Fibroblast of pulmonary artery (primary cell): Measurements from ENCODE around the gene TSKU.

Source experiments
- DNase-seq: peaks from one replicate; pipeline ENCODE4 v3.0.0-alpha.2; 2010; ENCODE audit warnings: low read depth
- H3K4me3 ChIP-seq: replicated peaks from 2 replicates; pipeline ENCODE4 v1.5.1; 2011; ENCODE audit warnings: low read depth, mild to moderate bottlenecking, control low read depth, low read length, moderate library complexity
- TF ChIP-seq, protein P1 (sequence below): IDR thresholded peaks from 2 replicates; pipeline ENCODE4 v1.5.1; 2011; ENCODE audit warnings: mild to moderate bottlenecking, control low read depth, low read length, inconsistent platforms; ENCODE audit errors: missing control alignments

The TSKU gene

DNA sequence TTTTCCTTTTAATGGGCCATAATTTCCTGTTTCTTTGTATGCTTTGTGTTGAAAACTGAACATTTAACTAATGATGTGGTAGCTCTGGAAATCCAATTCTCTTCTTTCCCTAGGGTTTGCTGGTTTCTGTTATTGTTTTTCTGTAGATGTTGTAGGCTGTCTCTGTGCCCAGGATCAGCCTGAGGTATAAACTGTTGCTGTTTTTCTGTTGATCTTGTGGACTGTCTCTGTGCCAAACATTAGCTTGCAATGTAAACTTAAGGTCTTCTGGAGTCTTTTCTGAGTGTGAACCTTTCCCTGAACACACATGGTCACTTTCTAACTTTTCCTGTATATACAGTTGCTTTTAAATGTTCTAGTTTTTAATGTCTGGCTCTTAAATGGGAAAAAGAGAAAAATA, 5.9 kb upstream of the TSKU start:
- H3K4me3 ChIP-seq: no peak overlapping the region
- TF ChIP-seq, protein P1, sequence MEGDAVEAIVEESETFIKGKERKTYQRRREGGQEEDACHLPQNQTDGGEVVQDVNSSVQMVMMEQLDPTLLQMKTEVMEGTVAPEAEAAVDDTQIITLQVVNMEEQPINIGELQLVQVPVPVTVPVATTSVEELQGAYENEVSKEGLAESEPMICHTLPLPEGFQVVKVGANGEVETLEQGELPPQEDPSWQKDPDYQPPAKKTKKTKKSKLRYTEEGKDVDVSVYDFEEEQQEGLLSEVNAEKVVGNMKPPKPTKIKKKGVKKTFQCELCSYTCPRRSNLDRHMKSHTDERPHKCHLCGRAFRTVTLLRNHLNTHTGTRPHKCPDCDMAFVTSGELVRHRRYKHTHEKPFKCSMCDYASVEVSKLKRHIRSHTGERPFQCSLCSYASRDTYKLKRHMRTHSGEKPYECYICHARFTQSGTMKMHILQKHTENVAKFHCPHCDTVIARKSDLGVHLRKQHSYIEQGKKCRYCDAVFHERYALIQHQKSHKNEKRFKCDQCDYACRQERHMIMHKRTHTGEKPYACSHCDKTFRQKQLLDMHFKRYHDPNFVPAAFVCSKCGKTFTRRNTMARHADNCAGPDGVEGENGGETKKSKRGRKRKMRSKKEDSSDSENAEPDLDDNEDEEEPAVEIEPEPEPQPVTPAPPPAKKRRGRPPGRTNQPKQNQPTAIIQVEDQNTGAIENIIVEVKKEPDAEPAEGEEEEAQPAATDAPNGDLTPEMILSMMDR: no peak
- no peak for DNase-seq

DNA sequence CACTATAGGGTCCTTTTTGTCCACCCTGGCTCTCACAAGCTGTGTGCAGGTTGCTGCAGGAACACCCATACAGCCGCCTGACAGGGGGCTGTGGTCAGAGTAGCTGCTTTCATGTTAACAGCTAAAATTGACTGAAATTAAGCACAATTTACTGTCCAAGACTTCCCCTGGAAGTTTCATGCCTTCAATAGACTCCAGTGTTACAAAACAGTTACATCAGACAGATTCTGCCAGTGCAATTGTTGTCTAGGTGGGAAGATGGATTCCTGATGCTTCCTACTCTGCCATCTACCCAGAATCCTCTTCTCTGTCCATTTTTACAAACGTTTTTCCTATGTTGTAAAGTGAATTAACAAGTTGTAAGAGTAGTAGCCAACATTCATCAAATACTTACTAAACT, 5.3 kb upstream of the TSKU start:
- TF ChIP-seq, protein P1: no peak
- no peak overlapping the region for H3K4me3 ChIP-seq
- DNase-seq: no peak

DNA sequence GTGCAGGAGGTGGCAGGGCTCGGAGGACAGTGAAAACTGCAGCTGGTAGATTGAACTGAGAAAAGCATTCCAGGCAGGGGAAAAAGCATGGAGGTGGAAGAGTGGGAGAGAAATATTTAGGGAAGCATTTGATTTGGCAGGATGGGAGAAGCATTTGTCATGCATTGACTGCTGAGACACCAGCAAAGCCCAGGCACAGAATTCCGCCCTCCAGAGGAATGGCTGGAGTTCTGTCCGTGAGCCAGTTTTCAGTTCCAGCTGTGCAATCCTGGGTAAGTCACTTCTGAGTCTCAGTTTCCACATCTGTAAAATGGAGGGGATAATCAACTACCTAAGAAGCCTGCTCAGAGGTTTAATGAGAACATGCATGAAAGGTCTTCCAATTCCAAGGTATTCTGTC, 4.3 kb upstream of the TSKU start:
- TF ChIP-seq, protein P1: no peak
- no peak overlapping the region for H3K4me3 ChIP-seq
- DNase-seq: no peak

DNA sequence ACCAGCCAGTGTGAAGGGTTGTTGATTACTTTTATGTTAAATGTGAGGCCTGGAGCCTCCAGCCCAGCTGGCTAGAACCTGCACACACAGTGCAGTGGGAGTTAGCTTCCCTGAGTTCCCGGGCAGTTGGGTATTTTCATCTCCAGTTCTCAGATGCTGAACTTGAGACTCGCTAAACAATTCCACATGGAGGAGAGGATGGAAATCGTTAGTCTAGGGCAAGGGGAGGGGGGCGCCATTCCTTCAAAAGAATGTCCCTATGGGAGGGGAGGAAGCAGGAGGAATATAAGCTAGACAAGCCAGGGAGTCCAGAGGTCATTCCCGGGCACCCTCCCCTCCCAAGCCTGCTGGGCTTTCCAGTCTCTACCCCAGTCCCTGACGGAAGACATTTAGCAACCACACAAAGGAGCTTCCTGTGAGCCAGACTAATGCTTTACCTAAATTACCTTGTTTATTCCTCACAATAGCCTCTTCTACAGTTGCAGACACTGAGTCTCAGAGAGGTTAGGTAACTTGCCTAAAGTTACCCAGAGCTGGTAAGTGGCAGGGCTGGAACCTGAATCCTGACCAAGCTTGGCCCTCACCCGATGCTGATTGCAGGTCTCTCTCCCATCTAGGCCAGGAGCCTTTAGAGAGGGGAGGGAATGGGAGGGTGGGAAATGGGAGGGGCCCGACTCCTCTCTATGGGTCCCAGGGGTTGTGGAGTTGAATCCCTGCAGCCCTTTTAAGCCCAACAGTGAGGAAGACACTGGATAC, 1.9 kb upstream of the TSKU start:
- TF ChIP-seq, protein P1: no peak
- no peak for DNase-seq
- H3K4me3 ChIP-seq: no peak overlapping the region

DNA sequence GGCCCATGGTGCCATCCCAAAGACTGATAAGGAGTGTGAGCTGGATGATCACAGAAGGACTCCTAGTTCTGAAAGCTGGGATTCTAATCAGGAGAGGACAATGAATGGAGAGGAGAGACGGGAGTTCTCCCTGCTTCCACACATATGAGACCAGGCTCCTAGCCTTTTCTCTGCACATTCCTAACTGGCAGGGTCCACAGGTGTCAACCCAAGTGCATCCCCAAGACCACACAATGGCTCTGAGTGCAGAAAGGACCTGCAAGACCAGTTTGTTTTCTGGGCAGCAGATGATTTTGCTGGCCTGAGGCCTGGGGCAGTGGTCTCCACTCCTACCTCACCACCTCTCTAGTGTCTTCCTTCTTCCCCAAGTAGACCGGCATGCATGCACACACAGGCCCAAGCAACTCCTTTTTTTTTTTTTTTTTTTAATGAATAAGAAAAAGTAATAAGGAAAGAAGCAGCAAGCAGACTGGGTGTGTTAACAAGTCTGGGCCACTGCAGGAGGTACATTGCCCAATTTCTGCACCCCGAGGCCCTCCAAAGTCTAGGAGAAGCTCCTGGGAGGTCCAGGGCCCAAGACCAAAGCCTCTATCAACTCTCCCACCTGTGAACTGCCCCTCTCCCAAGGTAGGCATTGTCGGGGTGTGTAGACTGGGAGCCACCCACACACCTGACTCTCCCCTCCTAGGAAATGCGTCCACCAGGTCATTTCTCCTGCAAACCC, 1.2 kb upstream of the TSKU start:
- DNase-seq: no peak
- TF ChIP-seq, protein P1: no peak
- H3K4me3 ChIP-seq: peak overlapping the region; percentile 82

DNA sequence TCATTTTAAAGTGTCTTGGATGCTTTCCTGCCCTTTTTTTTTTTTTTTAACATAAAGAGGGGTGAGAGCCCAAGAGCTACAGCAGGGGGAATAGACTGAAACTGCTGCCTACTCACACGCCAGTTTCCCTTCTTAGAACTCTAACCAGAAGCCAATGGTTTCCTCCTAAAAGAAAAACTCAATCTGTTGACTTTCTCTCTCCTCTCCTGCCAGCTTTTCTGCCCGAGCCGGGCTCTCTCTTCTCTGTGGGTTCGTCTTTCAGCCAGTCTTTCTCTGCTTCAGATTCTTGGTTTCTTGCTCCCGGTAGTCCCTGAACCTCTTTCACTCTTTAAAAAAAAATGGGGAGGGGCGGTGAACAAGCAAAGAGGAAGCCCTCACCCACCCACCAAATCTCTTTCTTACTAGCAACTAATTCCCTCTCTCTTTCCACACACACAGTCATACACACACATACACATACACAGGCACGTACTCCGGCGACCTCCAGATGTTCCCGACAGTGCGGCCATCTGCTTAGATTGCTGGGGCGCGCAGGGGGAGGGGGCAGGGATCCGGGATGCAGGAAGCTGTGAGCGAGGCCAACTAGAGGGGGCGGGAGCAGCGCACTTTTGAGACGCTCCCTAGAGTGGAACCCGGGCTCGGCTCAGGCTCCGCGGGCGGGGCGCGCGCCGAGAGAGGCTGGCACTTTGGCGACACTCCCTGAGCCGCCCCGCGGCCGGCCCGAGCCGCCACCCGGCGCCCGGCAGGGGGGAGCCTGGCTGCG, 444 bp upstream of the TSKU start:
- H3K4me3 ChIP-seq: peak overlapping the region; percentile 82
- TF ChIP-seq, protein P1: no peak
- DNase-seq: peak; percentile 94
